Right kidney (tissue), 9 donors: ENCODE results near the gene DHX58.
"Not testable (repeated sequence)": the region's sequence is repeated elsewhere in the genome, so short reads cannot be mapped to it uniquely, and the experiment has no call there.

Experiments
- DNase-seq: peaks from one replicate; pipeline ENCODE4 v3.0.0-alpha.2; 2016
- long read RNA-seq, 8 donors: transcript quantifications; one replicate each; lab custom pipeline, GENCODE V29; 2026

The DHX58 gene
- long read RNA-seq, donor 1 = 0 reads
- long read RNA-seq, donor 2, partial matches to known transcripts = 0 of 1 reads
- long read RNA-seq, donor 2, other reads (novel, unspliced or antisense) = 0 of 1 reads
- long read RNA-seq, donor 3 = 0 reads
- long read RNA-seq, donor 4, partial matches to known transcripts = 0 of 1 reads
- long read RNA-seq, donor 4, other reads (novel, unspliced or antisense) = 0 of 1 reads
- long read RNA-seq, donor 5, partial matches to known transcripts = 0 of 1 reads
- long read RNA-seq, donor 5, other reads (novel, unspliced or antisense) = 0 of 1 reads
- long read RNA-seq, donor 6 = 0 reads
- long read RNA-seq, donor 7 = 0 reads
- long read RNA-seq, donor 8 = 0 reads

DNA sequence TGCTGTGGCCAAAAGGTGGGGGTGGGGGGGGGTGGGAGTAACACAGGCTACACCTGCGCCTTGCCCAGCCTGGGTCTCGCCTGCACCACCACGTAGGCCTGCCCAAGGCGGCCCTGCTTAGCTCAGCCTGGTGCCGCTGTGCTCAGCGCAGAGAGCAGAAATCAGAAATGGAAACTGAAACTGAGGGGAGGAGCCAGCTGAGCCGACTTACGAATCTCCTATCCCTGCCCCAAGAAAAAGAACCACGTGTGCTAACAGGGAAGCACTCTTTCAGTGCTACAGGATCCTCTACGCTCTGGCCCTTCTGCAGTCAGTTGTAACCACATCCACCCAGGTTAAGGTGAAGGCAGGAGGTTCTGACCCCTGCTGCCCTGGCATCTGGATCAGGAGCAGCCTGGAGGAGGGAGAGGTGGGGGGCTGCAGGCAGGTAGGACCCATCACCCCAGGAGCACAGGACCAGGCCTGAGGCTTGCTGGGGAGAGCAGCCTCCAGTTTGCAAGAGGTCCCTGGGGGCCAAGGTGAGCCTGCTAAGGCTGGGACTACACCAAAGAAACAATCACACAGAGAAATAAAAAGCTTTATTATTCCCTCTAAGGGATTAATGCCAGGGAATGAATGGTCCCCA lies at the start of gene DHX58:
TSS of gene DHX58 (minus strand) at position 163 of the 625 bp plus-strand sequence. CDS start 822 bp downstream, outside the sequence.
- no peak for DNase-seq

DNA sequence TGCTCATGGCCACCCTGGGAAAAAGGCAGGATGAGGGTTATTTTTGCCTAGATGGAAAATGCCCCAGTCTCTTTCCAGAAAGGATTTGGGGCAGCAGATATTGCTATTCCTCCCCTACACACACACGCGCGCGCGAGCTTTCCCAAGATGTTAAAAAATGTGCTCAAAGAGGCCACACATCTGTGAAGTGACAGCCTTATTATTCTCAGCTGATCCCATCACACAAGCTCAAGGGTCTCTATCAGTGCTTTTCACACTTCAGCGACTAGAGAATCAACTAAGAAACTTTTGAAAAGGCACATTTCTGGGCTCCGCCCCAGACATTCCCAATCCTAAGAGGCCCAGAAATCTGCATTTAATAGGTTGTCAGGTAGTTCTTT lies 48.0 kb upstream of the DHX58 start:
- DNase-seq = no peak

DNA sequence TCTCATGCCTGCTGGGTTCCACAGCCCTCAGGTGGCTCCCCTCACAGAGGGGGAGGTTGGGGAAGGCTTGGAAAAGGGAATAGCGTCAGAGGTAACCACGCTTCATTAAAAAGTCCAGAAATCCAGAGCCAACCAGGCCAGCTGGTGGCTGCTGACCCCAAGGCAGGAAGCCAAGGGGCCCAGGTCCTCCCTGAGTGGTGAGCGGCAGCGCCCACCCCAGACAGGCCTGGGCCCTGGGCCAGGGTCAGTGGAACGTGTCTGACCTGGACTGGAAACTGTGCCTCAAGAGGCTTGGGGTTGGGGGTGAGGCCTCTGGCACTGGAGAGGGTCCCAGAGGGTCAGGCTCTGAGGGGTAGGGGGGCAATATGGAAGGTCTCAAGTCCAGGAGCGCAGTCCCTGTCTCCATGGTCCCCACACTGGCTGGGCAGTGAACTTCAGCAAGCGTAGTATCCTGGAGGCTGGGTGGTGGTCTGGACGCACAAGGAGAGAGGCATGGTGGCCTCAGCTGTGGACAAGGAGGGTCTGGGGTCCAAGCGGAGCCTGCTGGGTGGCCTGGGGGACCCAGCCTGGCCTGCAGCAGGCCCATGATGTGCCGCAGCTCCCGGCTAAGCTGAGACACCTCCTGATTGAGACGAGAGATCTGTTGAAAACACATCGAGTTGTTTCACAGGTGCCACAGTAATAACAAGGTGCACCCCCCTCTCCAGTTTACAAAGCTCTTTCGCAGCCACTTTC lies 47.4 kb upstream of the DHX58 start:
- DNase-seq = no peak

- no peak for DNase-seq
Observed at GRCh38 chr17:42155614-42156045, 43.1 kb upstream of the DHX58 start.

GRCh38 chr17:42153919-42154742 lies 41.6 kb upstream of the DHX58 start:
- DNase-seq = no peak

DNA sequence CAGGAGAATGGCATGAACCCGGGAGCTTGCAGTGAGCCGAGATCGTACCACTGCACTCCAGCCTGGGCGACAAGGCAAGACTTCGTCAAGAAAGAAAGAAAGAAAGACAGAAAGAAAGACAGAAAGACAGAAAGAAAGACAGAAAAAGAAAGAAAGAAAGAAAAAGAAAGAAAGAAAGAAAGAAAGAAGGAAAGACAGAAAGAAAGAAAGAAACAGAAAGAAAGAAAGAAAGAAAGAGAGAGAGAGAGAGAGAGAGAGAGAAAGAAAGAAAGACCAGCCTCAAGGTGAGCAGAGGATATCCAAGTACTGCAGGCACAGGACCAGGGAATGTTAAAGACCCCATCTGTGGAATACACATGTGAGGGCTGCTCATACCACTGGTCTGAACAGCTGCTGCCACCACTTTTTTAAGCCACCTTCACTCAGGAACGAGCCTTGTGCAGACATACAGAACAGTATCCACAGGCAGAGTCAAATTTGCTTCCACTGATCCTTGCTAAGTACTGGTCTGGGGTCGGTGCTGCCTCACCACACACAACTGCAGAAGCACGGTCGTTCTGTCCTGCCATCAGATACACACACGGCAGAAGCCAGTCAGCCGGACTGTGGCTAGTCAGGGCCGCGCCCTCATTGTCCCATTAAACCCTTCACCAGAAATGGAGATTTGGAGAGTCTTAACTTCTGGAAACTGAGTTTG lies 34.5 kb upstream of the DHX58 start:
- no peak for DNase-seq

DNA sequence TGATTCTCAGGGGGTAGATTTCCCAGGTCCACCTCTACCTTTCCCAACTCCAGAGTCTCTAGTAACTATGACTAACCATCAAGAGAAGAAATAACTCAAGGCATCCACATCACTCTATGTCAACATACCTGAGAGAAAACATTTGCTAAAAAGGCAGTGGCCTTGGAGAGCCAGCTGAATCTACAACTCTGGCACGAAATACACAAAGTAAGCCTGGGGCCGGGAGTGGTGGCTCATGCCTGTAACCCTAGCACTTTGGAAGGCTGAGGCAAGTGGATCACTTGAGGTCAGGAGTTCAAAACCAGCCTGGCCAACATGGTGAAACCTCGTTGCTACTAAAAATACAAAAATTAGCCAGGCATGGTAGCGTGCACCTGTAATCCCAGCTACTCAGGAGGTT lies 30.6 kb upstream of the DHX58 start:
- not testable (repeated sequence) for DNase-seq

GRCh38 chr17:42142371-42142896 lies 29.9 kb upstream of the DHX58 start:
- DNase-seq = no peak

- no peak for DNase-seq
Observed at GRCh38 chr17:42141382-42141781, 28.9 kb upstream of the DHX58 start.

DNA sequence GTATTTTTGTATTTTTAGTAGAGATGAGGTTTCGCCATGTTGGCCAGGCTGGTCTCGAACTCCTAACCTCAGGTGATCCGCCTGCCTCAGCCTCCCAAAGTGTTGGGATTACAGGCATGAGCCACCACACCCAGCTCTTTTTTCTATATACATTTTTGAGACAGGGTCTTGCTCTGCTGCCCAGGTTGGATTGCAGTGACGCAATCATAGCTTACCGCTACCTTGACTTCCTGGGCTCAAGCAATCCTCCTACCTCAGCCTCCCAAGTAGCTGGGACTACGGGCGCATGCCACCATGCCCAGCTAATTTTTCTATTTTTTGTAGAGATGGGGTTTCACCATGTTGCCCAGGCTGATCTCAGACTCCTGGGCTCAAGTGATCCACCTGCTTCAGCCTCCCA lies 28.2 kb upstream of the DHX58 start:
- DNase-seq = not testable (repeated sequence)

GRCh38 chr17:42138749-42139492 lies 26.4 kb upstream of the DHX58 start:
- no peak for DNase-seq

DNA sequence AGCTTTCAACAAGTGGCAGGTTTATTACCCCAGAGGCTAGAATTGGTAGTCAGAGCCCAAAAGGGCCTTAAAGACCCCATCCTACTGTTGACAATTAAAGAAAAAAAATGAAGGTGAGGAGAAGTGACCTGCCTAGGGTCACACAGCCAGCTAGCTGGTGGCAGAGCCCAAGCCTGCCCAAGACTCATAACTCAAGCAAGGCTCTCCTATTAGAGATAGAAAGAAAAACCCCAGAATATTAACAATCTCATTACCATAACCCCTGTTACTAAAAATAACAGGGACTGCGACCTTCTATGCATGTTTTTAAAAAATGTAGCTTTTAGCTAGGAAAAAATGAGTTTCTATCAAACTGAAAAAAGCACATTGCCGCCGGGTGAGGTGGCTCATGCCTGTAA lies 24.1 kb upstream of the DHX58 start:
- no peak for DNase-seq

DNA sequence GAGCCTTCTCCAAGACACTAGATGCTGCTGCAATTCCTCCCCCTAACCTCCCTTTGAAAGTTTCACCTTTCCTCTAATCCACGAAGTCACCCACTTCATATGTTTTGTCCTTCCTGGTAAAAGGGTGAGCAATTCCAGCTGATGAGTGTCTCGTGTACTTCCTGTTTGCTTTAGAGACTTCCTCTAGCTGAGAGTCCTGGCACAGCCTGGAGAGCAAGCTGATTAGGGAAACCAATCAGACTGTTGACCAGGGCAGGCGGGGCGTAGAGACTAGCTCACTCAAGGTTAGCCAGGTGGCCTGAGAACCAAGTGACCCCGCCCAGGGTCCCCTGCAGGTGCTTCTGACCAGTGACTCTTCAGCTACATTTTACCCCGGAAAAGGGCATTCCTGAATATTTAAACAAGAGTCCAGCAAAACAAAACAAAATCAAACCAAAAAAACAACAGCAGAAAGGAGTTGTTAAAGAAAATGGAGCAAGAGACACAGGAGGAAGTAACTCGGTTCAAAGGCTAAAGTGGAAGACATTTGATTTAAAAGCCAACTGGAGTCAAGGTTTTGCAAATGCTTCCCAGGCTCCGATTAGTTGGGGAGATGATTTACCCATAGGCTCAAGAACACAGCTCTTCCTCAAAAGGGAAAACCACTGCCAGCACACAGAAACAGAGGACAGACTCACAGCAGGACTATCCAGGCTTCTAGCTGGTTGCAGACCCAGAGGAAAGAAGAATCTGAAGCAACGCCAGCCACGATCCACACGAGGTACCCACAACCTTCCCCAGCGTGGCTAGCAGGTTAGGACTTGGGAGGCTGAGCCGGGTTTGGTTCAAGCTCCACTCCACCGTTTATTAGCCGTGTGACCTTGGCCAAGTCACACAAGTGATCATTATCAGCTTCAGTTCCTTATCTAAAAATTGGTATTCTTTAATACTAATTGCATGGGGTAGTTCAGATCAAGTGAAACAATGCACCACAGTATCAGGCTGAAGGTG lies 23.4 kb upstream of the DHX58 start:
- DNase-seq = no peak

DNA sequence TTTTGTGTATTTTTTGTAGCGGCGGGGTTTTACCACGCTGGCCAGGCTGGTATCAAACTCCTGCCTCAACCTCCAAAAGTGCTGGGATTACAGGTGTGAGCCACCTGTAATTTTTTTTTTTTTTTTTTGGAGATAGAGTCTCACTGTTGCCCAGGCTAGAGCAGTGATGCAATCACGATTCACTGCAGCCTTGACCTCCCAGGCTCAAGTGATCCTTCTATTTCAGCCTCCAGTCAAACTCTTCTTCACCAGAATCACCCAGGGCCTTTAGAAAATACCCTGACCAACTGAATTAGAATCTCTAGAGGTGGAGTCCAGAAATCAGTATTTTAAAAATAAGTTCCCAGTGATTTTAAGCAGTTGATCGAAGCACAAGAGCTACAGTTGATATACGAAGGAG lies 22.6 kb upstream of the DHX58 start:
- DNase-seq = no peak

DNA sequence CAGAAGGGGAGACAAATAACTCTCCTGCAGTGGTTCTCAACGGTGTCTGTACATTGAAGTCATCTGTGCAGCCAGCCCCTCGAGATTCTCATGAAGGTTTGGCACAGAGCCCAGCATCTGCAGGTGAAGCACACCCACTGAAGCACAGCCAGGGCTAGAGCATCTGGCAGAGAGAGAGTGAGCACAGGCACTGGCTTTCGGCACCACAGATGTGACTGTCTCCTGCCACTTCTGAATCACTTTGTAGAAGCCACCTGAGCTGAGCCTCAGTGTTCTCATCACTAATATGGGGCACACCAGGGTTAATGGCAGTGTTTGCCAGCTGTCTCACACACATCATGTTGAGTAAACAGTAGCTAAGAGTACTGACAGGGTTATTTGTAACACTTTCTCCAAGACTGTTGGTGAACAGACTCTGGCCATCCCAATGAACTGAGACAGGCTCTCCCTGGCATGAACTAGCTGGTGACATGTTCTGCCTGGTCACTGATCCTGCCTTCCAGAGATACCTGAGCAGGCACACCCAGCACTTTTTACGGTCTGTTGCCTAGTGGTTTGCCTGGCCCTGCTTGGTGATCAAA lies 21.0 kb upstream of the DHX58 start:
- no peak for DNase-seq

DNA sequence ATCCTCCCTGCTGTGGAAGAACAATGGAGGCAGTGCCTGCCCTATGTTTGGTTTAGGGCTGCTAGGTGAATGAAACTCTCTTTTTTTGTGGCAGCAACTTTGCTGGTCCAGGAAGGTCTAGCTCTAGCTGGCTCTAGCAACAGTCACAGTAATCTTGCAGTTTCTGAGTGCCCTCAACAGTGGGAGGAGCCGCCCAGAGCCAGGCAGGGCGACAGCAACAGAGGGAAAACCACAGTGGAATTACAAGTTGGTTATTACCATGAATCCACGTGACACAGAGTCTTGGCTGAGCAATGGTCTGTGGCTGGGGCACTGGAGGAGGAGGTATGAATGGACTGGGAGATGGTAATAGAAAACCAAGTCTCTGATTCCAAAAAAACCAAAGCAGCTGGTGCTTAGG lies 20.4 kb upstream of the DHX58 start:
- DNase-seq = no peak

GRCh38 chr17:42131981-42132432 lies 19.5 kb upstream of the DHX58 start:
- no peak for DNase-seq

- DNase-seq = no peak
Observed at GRCh38 chr17:42131232-42131631, 18.7 kb upstream of the DHX58 start.

GRCh38 chr17:42130310-42130936 lies 17.9 kb upstream of the DHX58 start:
- no peak for DNase-seq
